ENCODE data around the gene FZD10. TPM values are rescaled to one million over a fixed set of nuclear protein-coding genes. Genes with fewer than 3 reads are reported as not detected.

Gene FZD10
- total RNA-seq, 1 experiment from 2014 or later = not detected

GRCh38 chr12:130124605-130125244, 37.5 kb upstream of the FZD10 start:
- no peaks in the 10 kb centered on the region for H3K4me1 ChIP-seq (replicated peaks; ENCODE audit: insufficient read depth)
- H3K9me2 ChIP-seq (ENCODE audit: insufficient read depth) = no peaks in the 10 kb centered on the region
- no peak overlapping the region for H3K4me3 ChIP-seq
- no peaks in the 10 kb centered on the region for H3K36me3 ChIP-seq (ENCODE audit: low read depth)
- DNase-seq = no peak
- H3K79me2 ChIP-seq (ENCODE audit: low read depth) = no peaks in the 10 kb centered on the region
- ChIA-PET POLR2A (ENCODE audit: unreplicated experiment) (no interaction called here), CTCF (no interaction called here)
- no peaks in the 10 kb centered on the region for H4K20me1 ChIP-seq (ENCODE audit: insufficient read depth)
- H3K27ac ChIP-seq = no peak overlapping the region
- no peak overlapping the region for H2AFZ ChIP-seq
- H3K9me3 ChIP-seq (ENCODE audit: insufficient read depth, low read depth) = no peaks in the 10 kb centered on the region
- peaks cover 34% of the 10 kb centered on the region for H3K27me3 ChIP-seq (ENCODE audit: insufficient read depth, low read depth)
- TF ChIP-seq EZH2 (IDR thresholded peaks at IDR 0.05; ENCODE audit: low read depth) (no peak), CTCF (conservative IDR thresholded peaks at IDR 0.05) (no peak)
- no peaks in the 10 kb centered on the region for H3F3A ChIP-seq (ENCODE audit: insufficient read depth, low read depth)
- no TSS peak for BruUV-seq (replicated peaks)
- H3K4me2 ChIP-seq = no peak overlapping the region
- intact Hi-C loops (cut with micrococcal nuclease; ENCODE audit: unreplicated experiment) = no loop called here

GRCh38 chr12:130126023-130126432, 36.2 kb upstream of the FZD10 start:
- Histone ChIP-seq H2AFZ (no peak overlapping the region), H3K4me1 (replicated peaks; ENCODE audit: insufficient read depth) (no peaks in the 10 kb centered on the region)

GRCh38 chr12:130127532-130127911, 34.7 kb upstream of the FZD10 start:
- Histone ChIP-seq H3K27me3 (ENCODE audit: insufficient read depth, low read depth) (peaks cover 34% of the 10 kb centered on the region), H3K4me1 (replicated peaks; ENCODE audit: insufficient read depth) (no peaks in the 10 kb centered on the region), H2AFZ (no peak overlapping the region), H3K4me3 (no peak overlapping the region), H3K4me2 (no peak overlapping the region), H3K9me2 (ENCODE audit: insufficient read depth) (no peaks in the 10 kb centered on the region), H3K27ac (no peak overlapping the region), H4K20me1 (ENCODE audit: insufficient read depth) (no peaks in the 10 kb centered on the region), H3F3A (ENCODE audit: insufficient read depth, low read depth) (no peaks in the 10 kb centered on the region), H3K9me3 (ENCODE audit: insufficient read depth, low read depth) (no peaks in the 10 kb centered on the region), H3K79me2 (ENCODE audit: low read depth) (no peaks in the 10 kb centered on the region), H3K36me3 (ENCODE audit: low read depth) (no peaks in the 10 kb centered on the region)
- ChIA-PET CTCF (no interaction called here), POLR2A (ENCODE audit: unreplicated experiment) (no interaction called here)
- DNase-seq = no peak
- intact Hi-C loops (cut with micrococcal nuclease; ENCODE audit: unreplicated experiment) = no loop called here
- TF ChIP-seq CTCF (conservative IDR thresholded peaks at IDR 0.05) = no peak
- no peak for TF ChIP-seq EZH2 (IDR thresholded peaks at IDR 0.05; ENCODE audit: low read depth)
- no TSS peak for BruUV-seq (replicated peaks)

More at GRCh38 chr12:130126023-130126432, 36.2 kb upstream of the FZD10 start:
- H3K79me2 ChIP-seq (ENCODE audit: low read depth) = no peaks in the 10 kb centered on the region
- no peak overlapping the region for H3K4me2 ChIP-seq
- H3K27ac ChIP-seq = no peak overlapping the region
- no peak for DNase-seq
- H4K20me1 ChIP-seq (ENCODE audit: insufficient read depth) = no peaks in the 10 kb centered on the region
- H3K27me3 ChIP-seq (ENCODE audit: insufficient read depth, low read depth) = peaks cover 32% of the 10 kb centered on the region
- BruUV-seq (replicated peaks) = no TSS peak
- no peaks in the 10 kb centered on the region for H3K36me3 ChIP-seq (ENCODE audit: low read depth)
- ChIA-PET POLR2A (ENCODE audit: unreplicated experiment) (no interaction called here), CTCF (no interaction called here)
- no peak overlapping the region for H3K4me3 ChIP-seq
- H3K9me3 ChIP-seq (ENCODE audit: insufficient read depth, low read depth) = no peaks in the 10 kb centered on the region
- H3F3A ChIP-seq (ENCODE audit: insufficient read depth, low read depth) = no peaks in the 10 kb centered on the region
- intact Hi-C loops (cut with micrococcal nuclease; ENCODE audit: unreplicated experiment) = no loop called here
- no peaks in the 10 kb centered on the region for H3K9me2 ChIP-seq (ENCODE audit: insufficient read depth)
- TF ChIP-seq EZH2 (IDR thresholded peaks at IDR 0.05; ENCODE audit: low read depth) (no peak), CTCF (conservative IDR thresholded peaks at IDR 0.05) (no peak)
